Neural progenitor cell (in vitro differentiated cells): ENCODE measurements around the gene BCOR.

ENCODE experiments used
- EZH2phosphoT487 ChIP-seq: fragments of 200-600 bp; sonication (generic); IDR thresholded peaks from 2 replicates; pipeline ENCODE4 v1.6.1; 2017; ENCODE audit warnings: antibody characterized with exemption
- TF ChIP-seq, protein P1 (sequence below): fragments of 200-600 bp; sonication (generic); IDR thresholded peaks from 2 replicates; pipeline ENCODE4 v1.5.1; 2017; ENCODE audit warnings: antibody characterized with exemption, mild to moderate bottlenecking

DNA sequence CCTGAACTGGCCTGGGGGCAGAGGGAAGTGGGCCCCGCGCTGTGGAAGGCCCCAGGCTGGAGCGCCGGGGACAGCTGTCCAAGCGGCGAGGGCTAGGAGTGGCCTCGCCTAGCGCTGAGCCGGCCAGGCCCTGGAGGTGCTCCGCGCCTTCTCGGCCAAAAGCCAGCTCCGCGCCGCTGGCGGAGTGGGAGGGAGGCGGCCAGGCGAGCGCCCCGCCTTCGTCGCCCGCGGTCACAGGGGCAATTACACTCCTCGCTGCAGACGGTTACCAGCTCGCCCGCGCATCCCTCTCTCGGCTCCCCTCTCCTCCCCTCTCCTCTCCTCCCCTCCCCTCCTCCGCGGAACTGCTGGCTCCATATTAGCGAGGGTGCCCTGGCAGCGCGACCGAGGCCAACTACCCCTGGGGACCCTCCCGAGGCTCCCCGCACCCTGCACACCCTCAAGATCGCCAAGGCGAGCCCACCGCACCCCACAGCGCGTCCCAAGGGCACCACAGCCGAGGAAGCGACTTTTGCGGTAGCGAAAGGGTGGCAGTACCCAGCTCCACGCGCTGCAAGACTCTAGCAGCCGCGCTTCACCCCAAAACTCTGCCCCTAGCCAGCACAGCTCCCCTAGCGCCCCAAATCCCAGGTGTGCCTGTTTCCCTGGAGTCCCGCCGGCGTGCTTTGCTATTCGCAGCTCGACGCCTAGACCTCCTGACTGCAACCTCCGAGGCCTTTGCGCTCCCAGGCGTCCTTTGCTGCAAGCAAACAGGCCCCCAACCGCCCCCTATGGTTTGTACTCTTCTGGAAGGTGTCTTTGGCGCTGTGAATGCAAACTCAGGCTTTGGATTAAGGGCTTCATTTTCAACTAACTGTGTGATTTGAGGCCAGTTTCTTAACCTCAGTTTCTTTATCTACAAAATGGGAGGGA, 91.4 kb downstream of the BCOR start:
- TF ChIP-seq, protein P1, sequence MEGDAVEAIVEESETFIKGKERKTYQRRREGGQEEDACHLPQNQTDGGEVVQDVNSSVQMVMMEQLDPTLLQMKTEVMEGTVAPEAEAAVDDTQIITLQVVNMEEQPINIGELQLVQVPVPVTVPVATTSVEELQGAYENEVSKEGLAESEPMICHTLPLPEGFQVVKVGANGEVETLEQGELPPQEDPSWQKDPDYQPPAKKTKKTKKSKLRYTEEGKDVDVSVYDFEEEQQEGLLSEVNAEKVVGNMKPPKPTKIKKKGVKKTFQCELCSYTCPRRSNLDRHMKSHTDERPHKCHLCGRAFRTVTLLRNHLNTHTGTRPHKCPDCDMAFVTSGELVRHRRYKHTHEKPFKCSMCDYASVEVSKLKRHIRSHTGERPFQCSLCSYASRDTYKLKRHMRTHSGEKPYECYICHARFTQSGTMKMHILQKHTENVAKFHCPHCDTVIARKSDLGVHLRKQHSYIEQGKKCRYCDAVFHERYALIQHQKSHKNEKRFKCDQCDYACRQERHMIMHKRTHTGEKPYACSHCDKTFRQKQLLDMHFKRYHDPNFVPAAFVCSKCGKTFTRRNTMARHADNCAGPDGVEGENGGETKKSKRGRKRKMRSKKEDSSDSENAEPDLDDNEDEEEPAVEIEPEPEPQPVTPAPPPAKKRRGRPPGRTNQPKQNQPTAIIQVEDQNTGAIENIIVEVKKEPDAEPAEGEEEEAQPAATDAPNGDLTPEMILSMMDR: peak; percentile 31
- TF ChIP-seq EZH2phosphoT487: peak; percentile 37
